OCI-LY7 (cell line): Measurements from ENCODE around the gene ELL. TPM values are rescaled to one million over a fixed set of nuclear protein-coding genes. Genes with fewer than 3 reads are reported as not detected.

Source experiments
- BruUV-seq: library from RNA; stranded (reverse); fragments of 400-500 nt; replicated peaks from 2 replicates; lab custom pipeline; 2021; lab: Mats Ljungman, UMichigan
- CTCF ChIA-PET: fragments of 300-600 bp; sonication (Branson Sonifier 250); formaldehyde crosslinking; loops from one replicate; lab custom pipeline; 2022; ENCODE audit warnings: antibody characterized with exemption; ENCODE audit not compliant: unreplicated experiment; lab: Charles Lee
- POLR2A ChIA-PET: fragments of 300-600 bp; sonication (Branson Sonifier 250); formaldehyde crosslinking; loops from one replicate; lab custom pipeline; 2022; ENCODE audit warnings: antibody characterized with exemption; lab: Charles Lee
- DNase-seq: peaks from one replicate; pipeline ENCODE4 v3.0.0-alpha.2; 2015; ENCODE audit warnings: low spot score
- H2AFZ ChIP-seq: fragments of 200-600 bp; sonication (generic), shearing (Covaris generic); 2 replicates; pipeline ENCODE4 v1.6.1; 2014; ENCODE audit warnings: mild to moderate bottlenecking, antibody characterized with exemption, low read length, moderate library complexity
- H3K27ac ChIP-seq: fragments of 200-600 bp; sonication (generic); 2 replicates; pipeline ENCODE4 v1.5.1; 2014; ENCODE audit warnings: mixed run types, low read depth, mild to moderate bottlenecking, moderate library complexity, low read length, inconsistent platforms; ENCODE audit not compliant: poor library complexity, severe bottlenecking
- H3K36me3 ChIP-seq: fragments of 200-600 bp; sonication (generic); 2 replicates; pipeline ENCODE4 v1.6.1; 2014; ENCODE audit warnings: mild to moderate bottlenecking, antibody characterized with exemption, low read length, moderate library complexity, mixed read lengths; ENCODE audit not compliant: insufficient read depth
- H3K4me1 ChIP-seq: fragments of 200-600 bp; sonication (generic); 2 replicates; pipeline ENCODE4 v1.5.1; 2014; ENCODE audit warnings: mild to moderate bottlenecking, low read length; ENCODE audit not compliant: insufficient read depth, poor library complexity, severe bottlenecking
- H3K4me2 ChIP-seq: fragments of 200-600 bp; sonication (generic); 2 replicates; pipeline ENCODE4 v1.6.1; 2014; ENCODE audit warnings: mild to moderate bottlenecking, low read length
- H3K4me3 ChIP-seq: fragments of 200-600 bp; sonication (generic); 2 replicates; pipeline ENCODE4 v1.5.1; 2014; ENCODE audit warnings: mild to moderate bottlenecking, low read depth, low read length; ENCODE audit not compliant: poor library complexity, severe bottlenecking
- H3K79me2 ChIP-seq: fragments of 200-600 bp; sonication (generic); 2 replicates; pipeline ENCODE4 v1.6.1; 2016; ENCODE audit warnings: low read depth, mild to moderate bottlenecking, low read length, moderate library complexity, mixed read lengths; ENCODE audit not compliant: insufficient read depth
- H3K9me2 ChIP-seq: fragments of 200-600 bp; sonication (generic); 2 replicates; pipeline ENCODE4 v1.6.1; 2016; ENCODE audit warnings: mild to moderate bottlenecking, low read length, mixed read lengths; ENCODE audit not compliant: insufficient read depth
- H3K9me3 ChIP-seq: fragments of 200-600 bp; sonication (generic); 2 replicates; pipeline ENCODE4 v1.6.1; 2014; ENCODE audit warnings: mild to moderate bottlenecking, mixed run types, low read length, mixed read lengths
- H4K20me1 ChIP-seq: fragments of 200-600 bp; sonication (generic); 2 replicates; pipeline ENCODE4 v1.6.1; 2014; ENCODE audit warnings: mild to moderate bottlenecking, antibody characterized with exemption, low read length, moderate library complexity, mixed read lengths; ENCODE audit not compliant: insufficient read depth
- EZH2phosphoT487 ChIP-seq: fragments of 200-600 bp; sonication (generic); IDR thresholded peaks from 2 replicates; pipeline ENCODE4 v1.6.1; 2018; ENCODE audit warnings: low read depth, borderline replicate concordance, mild to moderate bottlenecking, mixed run types, antibody characterized with exemption, low read length, moderate library complexity, mixed read lengths
- intact Hi-C: fragments of 100-400 bp; cut with micrococcal nuclease; formaldehyde crosslinking; loops from one replicate; pipeline ENCODE4 v1.10.0; 2022; ENCODE audit not compliant: unreplicated experiment
- total RNA-seq, 2 experiments: library from RNA; depleted of rRNA in 1 of 2; stranded (reverse); fragments of >200 nt in 1 of 2; shearing (Covaris generic) in 1 of 2; gene quantifications; 2 replicates each; pipeline ENCODE4 v1.2.3, GENCODE V29; 2014 to 2022
- TF ChIP-seq, protein P1 (sequence below): fragments of 200-600 bp; sonication (generic); conservative IDR thresholded peaks from 2 replicates; pipeline ENCODE4 v1.5.1; 2014; ENCODE audit warnings: mild to moderate bottlenecking, antibody characterized with exemption, low read length, moderate library complexity, mixed read lengths

ELL gene
- total RNA-seq, 2 experiments from 2014 or later = 14.4 to 24.6 TPM

DNA sequence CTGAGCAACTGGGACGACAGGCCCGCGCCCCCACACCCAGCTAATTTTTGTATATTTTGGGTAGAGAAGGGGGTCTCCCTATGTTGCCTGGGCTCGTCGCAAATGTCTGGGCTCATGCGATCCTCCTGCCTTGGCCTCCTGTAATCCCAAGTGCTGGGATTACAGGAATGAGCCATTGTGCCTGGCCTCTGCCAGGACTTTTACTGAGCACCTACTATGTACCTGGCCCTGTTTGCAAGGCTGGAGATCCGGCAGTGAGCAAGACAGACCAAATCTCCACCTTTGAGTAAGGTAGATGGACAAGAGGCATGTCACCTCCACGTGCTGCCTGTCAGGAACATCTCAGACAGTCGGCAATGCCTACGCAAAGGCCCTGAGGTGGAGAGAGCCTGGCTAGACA is 14.6 kb upstream of the ELL start:
- H3K27ac ChIP-seq = no peak overlapping the region
- no peaks in the 10 kb centered on the region for H3K4me1 ChIP-seq
- H3K9me3 ChIP-seq = no peaks in the 10 kb centered on the region
- DNase-seq = no peak
- intact Hi-C loops = no loop called here
- H3K4me3 ChIP-seq = no peak overlapping the region
- peaks cover 66% of the 10 kb centered on the region for H3K36me3 ChIP-seq
- H4K20me1 ChIP-seq = no peaks in the 10 kb centered on the region
- ChIA-PET CTCF (no interaction called here), POLR2A (no interaction called here)
- H2AFZ ChIP-seq = no peak overlapping the region
- BruUV-seq = no TSS peak
- no peaks in the 10 kb centered on the region for H3K79me2 ChIP-seq
- no peaks in the 10 kb centered on the region for H3K9me2 ChIP-seq
- no peak for TF ChIP-seq EZH2phosphoT487
- TF ChIP-seq, protein P1, sequence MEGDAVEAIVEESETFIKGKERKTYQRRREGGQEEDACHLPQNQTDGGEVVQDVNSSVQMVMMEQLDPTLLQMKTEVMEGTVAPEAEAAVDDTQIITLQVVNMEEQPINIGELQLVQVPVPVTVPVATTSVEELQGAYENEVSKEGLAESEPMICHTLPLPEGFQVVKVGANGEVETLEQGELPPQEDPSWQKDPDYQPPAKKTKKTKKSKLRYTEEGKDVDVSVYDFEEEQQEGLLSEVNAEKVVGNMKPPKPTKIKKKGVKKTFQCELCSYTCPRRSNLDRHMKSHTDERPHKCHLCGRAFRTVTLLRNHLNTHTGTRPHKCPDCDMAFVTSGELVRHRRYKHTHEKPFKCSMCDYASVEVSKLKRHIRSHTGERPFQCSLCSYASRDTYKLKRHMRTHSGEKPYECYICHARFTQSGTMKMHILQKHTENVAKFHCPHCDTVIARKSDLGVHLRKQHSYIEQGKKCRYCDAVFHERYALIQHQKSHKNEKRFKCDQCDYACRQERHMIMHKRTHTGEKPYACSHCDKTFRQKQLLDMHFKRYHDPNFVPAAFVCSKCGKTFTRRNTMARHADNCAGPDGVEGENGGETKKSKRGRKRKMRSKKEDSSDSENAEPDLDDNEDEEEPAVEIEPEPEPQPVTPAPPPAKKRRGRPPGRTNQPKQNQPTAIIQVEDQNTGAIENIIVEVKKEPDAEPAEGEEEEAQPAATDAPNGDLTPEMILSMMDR = no peak
- no peak overlapping the region for H3K4me2 ChIP-seq

DNA sequence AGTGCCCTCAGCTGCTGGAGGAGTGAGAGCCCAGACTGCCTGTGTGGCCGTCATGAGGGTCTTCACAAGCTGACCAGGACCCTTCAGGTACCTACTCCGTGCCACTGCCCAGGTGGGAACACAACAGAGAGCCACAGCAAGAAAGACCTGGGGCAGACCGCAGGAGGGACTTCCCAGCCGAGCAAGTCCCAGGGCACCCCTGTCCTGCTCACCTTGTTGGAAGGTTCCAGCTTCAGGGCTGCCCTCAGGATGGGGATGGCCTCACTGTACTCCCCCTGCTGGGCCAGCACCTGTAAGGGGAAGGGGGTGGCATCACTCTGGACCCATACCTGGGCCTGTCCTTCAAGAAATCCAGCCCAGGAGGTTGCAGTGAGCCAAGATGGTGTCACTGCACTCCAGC is 11.2 kb upstream of the ELL start:
- Histone ChIP-seq H3K4me1 (no peaks in the 10 kb centered on the region), H3K9me3 (no peaks in the 10 kb centered on the region), H3K36me3 (peaks cover 41% of the 10 kb centered on the region), H3K9me2 (no peaks in the 10 kb centered on the region), H4K20me1 (no peaks in the 10 kb centered on the region), H2AFZ (no peak overlapping the region), H3K4me3 (no peak overlapping the region), H3K27ac (no peak overlapping the region), H3K79me2 (no peaks in the 10 kb centered on the region), H3K4me2 (no peak overlapping the region)
- ChIA-PET CTCF (no interaction called here), POLR2A (no interaction called here)
- no TSS peak for BruUV-seq
- no peak for TF ChIP-seq EZH2phosphoT487
- TF ChIP-seq, protein P1 = no peak
- DNase-seq = no peak
- intact Hi-C loops = no loop called here

DNA sequence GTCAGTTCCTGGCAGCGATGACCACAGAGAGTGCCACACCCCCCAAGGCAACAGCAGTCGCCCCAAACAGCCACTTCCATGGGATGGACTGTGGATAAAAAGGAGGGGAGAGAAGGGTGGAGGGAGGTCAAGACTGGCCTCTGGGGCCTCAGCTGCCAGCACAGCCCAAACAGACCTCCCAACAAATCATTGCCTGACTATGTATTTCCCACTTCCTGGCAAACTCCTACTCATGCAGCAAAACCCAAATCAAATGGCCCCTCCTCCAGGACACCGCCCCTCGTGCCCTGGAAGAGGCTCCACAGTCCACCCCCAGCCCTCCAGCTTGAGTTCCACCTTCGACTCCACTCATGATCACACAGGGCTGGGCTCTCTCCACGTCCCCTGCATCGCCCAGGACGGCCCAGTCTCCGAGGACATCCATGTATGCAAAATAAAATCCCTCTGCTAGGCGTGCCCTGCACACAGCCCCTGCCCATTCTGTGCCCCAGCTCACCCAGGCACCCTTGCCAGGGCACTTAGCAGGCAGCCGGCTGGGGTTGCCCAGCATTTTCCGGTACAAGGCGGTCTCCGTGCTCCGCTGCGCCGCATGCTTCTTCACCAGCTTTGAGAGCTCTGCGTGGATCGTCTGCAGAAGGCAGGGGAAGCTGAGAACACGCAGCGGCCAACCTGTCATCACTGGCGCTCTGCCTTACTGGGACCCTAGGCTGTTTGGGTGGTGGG is 10.5 kb upstream of the ELL start:
- H3K4me1 ChIP-seq = no peaks in the 10 kb centered on the region
- no peak overlapping the region for H2AFZ ChIP-seq
- no peak overlapping the region for H3K4me3 ChIP-seq
- POLR2A ChIA-PET = interaction anchor here (0.7 to 1.0 kb wide), 2 partner anchors 10 to 12 kb away, joined by 3 read pairs; no protein-coding TSS in a partner anchor
- H3K27ac ChIP-seq = no peak overlapping the region
- no peaks in the 10 kb centered on the region for H3K79me2 ChIP-seq
- TF ChIP-seq, protein P1 = no peak
- TF ChIP-seq EZH2phosphoT487 = no peak
- no TSS peak for BruUV-seq
- no peaks in the 10 kb centered on the region for H3K9me3 ChIP-seq
- intact Hi-C loops = no loop called here
- no peak overlapping the region for H3K4me2 ChIP-seq
- DNase-seq = no peak
- peaks cover 33% of the 10 kb centered on the region for H3K36me3 ChIP-seq
- H3K9me2 ChIP-seq = no peaks in the 10 kb centered on the region
- CTCF ChIA-PET = no interaction called here
- no peaks in the 10 kb centered on the region for H4K20me1 ChIP-seq
